ENCODE measurements around the gene TFEC. TPM values are rescaled to one million over a fixed set of nuclear protein-coding genes. Genes with fewer than 3 reads are reported as not detected.

TFEC gene
- total RNA-seq (2013; cell fraction: nucleolus; rRNA removed): 0.42 and 0.58 TPM in 2 replicates
- total RNA-seq (2014; rRNA removed) (3.4 and 6.2 TPM in 2 replicates), total RNA-seq (2014; rRNA removed; fragmentation: Illumina TruSeq; extraction: Trizol) (5.6 and 6.3 TPM in 2 replicates), total RNA-seq (2021) (4.2 and 5.8 TPM in 2 replicates), polyA plus RNA-seq (2011; rRNA removed) (0.17 and 0.18 TPM in 2 replicates), polyA plus RNA-seq (2014; fragmentation: Illumina TruSeq; extraction: Trizol) (5.6 and 7.1 TPM in 2 replicates), polyA plus RNA-seq (2014; fragmentation: Nextera tagmentation; extraction: Ambion mirVana) (1 to 10 TPM; 2.1 to 2.2 TPM), polyA plus RNA-seq (2014; rRNA removed) (2.6 and 3.3 TPM in 2 replicates), polyA plus RNA-seq (2016; fragmentation: Nextera tagmentation; extraction: Ambion mirVana) (1 to 10 TPM; 1.0 to 1.8 TPM), polyA minus RNA-seq (2011; rRNA and poly(A)+ RNA removed) (0.10 and 0.22 TPM in 2 replicates), Bru-seq, nascent RNA (percentile 30 among the genes with signal in this experiment), BruChase-seq, experiment 1, labeled RNA remaining after a 6-hour chase (percentile 20 among the genes with signal in this experiment), BruChase-seq, experiment 2, labeled RNA remaining after a 2-hour chase (percentile 22 among the genes with signal in this experiment)
- polyA plus RNA-seq (2011; ENCODE audit: low read depth): 0.93 TPM
- 0.03 TPM in 2 replicates for polyA plus RNA-seq (2011; cell fraction: cytosol; rRNA removed)
- 0.23 and 0.39 TPM in 2 replicates for polyA plus RNA-seq (2011; cell fraction: nucleus; rRNA removed)
- polyA plus RNA-seq (2012): 1.6 and 2.1 TPM in 2 replicates
- polyA minus RNA-seq (2011; cell fraction: cytosol; rRNA and poly(A)+ RNA removed): not detected in 2 replicates
- polyA minus RNA-seq (2011; cell fraction: nucleus; rRNA and poly(A)+ RNA removed): 0.48 TPM in 1 of 2 replicates, not detected in the other
- long read RNA-seq, experiment 1: 0 reads
- long read RNA-seq, experiment 2: 0 reads

GRCh38 chr7:116030651-116031276 is at the start of gene TFEC:
Gene TFEC (minus strand): TSS chr7:116030763. CDS start chr7:115984441, 46,322 bp downstream.
- H3K4me2 ChIP-seq (ENCODE audit: control insufficient read depth, insufficient read depth): no peak within 1 kb of the TSS
- in situ Hi-C loops (cut with MboI): no loop called here
- peak; percentile 35; the same call in 1 of the 2 replicates for TF ChIP-seq SPI1 (IDR thresholded peaks at IDR 0.05; ENCODE audit: borderline replicate concordance, insufficient read depth, low read depth, low read length)
- TF ChIP-seq GATAD2B (conservative IDR thresholded peaks at IDR 0.05; ENCODE audit: low read depth): no peak
- TF ChIP-seq PBX3 (IDR thresholded peaks at IDR 0.05; ENCODE audit: insufficient replicate concordance, low read depth, low read length): no peak
- FAIRE-seq (no peak), ATAC-seq (no peak; the same call in 2 of the 3 replicates), DNase-seq (ENCODE audit: low read depth, low spot score) (no peak)
- H3K9me3 ChIP-seq (replicated peaks; ENCODE audit: control insufficient read depth, insufficient read depth, low read length): no peaks in the 10 kb centered on the region
- ChIA-PET RAD21 (ENCODE audit: unreplicated experiment) (interaction anchor here (0.8 kb wide), 1 partner anchor 44 kb away, joined by 3 read pairs; no protein-coding TSS in a partner anchor), POLR2A (no interaction called here), CTCF (interaction anchor here (1.1 to 1.3 kb wide), 2 partner anchors 12 to 13 kb away, joined by 3 to 5 read pairs; no protein-coding TSS in a partner anchor), SMC1A (ENCODE audit: uncharacterized antibody, unreplicated experiment) (interaction anchor here (0.7 kb wide), 1 partner anchor 13 kb away, joined by 3 read pairs; no protein-coding TSS in a partner anchor)
- H3K9ac ChIP-seq (ENCODE audit: control insufficient read depth, insufficient read depth, low read length): no peak within 1 kb of the TSS
- BruUV-seq (replicated peaks): no TSS peak
- no peaks in the 10 kb centered on the region for H3K79me2 ChIP-seq (ENCODE audit: control insufficient read depth, insufficient read depth, low read length)
- WGBS (ENCODE audit: insufficient coverage, insufficient replicate concordance, low lambda C conversion rate, missing lambda C conversion rate): 21% methylated on average over 3 of the region's 3 CpGs
- H3K27ac ChIP-seq (ENCODE audit: control insufficient read depth, insufficient read depth): no peak within 1 kb of the TSS
- H2AFZ ChIP-seq (ENCODE audit: control insufficient read depth, low read depth, low read length): peak within 1 kb of the TSS; percentile 33
- peaks cover 9% of the 10 kb centered on the region for H3K4me1 ChIP-seq (ENCODE audit: control insufficient read depth, insufficient read depth, low read length)
- H3K4me3 ChIP-seq: no peak within 1 kb of the TSS
- no peaks in the 10 kb centered on the region for H3K27me3 ChIP-seq (replicated peaks in 1 of 2; ENCODE audit: control insufficient read depth in 2 of 2, insufficient read depth in 2 of 2, low read length in 1 of 2)
- no peaks in the 10 kb centered on the region for H3K36me3 ChIP-seq (ENCODE audit: control insufficient read depth in 2 of 2, insufficient read depth in 2 of 2, low read length in 1 of 2)
- intact Hi-C loops (cut with micrococcal nuclease; ENCODE audit: unreplicated experiment): no loop called here
- no peaks in the 10 kb centered on the region for H4K20me1 ChIP-seq (ENCODE audit: control insufficient read depth, insufficient read depth)
